Fibroblast of skin of left biceps (primary cell): ENCODE data around the gene CTNNA3.

Experiments used
- DNase-seq, 2 experiments: peaks; one replicate each; pipeline ENCODE4 v3.0.0-alpha.2; 2013; ENCODE audit warnings: low read depth in 2 of 2

Gene CTNNA3

DNA sequence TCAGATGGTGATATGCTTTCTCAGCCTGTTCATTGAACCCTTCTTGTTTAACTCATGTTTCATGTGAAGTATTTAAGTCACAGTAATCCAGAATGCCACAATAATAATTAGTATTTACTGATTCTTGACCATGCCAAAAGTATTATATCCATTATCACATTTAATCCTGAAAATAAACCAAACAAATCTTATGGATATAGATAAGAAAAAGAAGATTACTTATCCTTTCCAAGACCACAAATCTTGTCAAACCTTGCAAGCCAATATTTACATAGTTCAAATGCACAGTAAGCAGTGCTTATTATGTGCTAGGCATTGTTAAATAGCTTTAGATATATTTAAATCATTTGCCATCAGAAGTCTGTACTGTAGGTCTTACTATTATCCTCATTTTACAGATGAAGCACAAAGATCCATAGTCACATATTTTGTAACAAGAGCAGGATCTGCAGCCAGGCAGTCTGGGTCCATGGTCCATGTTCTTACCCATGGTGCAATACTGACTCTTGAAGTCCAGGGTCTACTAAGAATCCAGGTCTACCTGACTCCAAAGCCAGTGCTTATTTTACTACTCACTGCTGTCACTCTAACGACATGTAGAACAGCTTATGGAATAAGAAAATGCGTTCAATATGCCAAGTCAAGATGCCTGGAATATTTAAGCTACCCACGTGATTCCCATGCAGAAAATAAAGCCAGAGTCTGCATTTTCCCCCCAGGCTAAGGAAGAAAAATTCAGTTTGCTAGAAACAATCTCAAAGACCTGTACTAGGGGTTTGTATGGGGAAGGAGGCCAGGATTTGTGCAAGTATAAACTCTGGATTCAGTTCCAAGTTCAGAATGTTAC lies 1755.0 kb downstream of the CTNNA3 start:
- DNase-seq = no peak

DNA sequence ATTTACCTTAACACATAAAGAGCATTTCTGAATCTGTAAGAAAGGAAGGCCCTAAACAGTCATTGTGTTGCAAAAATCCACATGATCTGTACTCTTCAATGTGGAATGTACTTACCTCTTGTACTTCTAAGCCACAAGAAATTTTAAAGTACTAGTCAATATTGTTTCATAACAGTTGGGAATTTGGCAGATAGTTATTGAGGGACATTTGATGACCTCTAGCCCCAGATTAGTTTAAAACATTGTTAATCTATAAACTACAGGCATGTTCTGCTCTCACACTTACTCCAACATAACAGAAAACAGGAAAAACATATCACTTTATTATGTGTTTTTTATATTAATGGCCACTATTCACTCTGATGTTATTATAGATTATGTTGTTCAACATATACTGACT lies 1755.9 kb downstream of the CTNNA3 start:
- DNase-seq = no peak

DNA sequence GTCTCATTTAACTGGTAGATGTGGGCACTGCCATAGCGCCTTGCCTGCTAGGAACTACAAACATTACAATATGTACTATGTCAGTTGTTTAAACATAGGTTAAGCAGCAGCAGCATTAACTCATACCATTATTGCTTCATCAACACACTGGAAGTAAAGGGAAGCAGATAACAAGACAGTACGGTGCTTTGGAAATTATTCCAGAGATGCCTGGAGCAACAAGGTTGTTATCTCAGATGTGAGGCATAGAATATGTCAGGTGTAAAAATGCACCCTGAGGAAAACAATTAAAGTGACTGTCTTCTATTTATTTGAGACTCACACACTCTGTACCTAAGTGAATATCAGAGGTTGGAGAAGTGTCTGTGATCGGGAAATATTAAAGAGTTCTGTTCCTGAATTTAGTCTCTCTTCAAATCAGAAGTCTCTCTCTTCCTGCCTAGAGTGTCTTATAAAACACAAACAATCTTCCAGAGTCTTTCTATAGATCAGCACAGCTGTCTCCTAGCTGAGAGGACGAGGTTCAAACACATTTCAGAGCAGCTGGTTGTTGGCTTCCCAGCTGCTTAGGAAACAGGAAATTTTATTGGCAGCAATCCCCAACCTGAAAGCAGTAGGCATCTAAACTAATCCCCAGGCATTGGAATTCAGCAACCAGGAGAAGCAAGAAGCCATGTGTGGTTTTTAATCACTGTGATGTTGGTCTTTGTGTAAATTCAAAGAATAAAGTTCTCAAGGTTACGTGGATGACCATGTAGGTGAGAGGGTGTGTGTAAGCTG lies 1764.5 kb downstream of the CTNNA3 start:
- DNase-seq = no peak

DNA sequence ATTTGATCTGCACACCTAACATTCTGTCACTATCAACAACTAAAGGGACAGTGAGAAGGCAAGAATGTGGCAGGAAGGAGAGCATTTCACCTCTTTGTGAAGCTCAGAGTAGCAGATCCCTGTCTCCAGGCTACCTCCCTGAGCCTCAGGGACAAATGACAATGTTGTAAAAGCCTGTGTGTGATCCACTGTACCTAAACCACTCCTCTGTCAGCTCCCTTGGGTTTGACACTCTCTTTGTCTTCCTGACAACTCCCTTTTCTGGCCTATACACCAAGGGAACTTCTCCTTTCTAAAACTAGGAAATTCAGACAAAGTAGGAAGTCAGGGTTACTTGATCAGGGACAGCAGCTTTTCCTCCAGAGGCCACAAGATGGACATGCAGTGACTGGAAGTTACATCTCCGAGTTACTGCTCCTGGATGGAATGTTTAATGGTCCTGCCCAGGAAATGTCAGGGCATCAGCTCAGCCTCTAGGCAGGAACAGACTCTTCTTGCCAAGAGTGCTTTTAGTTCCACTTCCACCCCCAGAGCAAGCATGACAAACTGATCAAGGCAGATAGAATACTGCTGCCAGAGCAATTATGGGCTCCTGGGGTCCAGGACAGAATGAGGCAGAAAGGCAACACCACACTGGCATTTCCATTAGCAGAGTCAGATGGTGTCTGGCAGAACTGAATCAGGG lies 1784.7 kb downstream of the CTNNA3 start:
- DNase-seq = no peak

DNA sequence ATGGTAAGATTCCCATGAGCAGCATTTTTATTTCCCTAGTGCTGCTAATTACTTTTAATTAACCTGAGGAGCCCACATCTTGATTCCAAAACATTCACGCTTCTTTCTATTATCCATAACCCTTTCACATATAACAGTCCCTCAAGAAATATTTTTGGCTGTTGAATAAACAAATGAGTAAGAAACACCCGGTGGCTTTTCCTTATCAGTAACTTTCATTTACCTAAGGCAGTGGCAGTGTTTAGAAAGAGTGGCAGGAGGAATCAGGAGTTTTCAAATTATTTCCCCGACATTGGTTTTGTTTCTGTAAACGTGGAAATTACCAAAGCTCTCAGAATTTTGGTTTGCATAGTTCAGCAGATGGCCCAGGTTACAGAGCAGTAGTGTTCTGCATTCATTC lies 1785.8 kb downstream of the CTNNA3 start:
- DNase-seq = no peak

DNA sequence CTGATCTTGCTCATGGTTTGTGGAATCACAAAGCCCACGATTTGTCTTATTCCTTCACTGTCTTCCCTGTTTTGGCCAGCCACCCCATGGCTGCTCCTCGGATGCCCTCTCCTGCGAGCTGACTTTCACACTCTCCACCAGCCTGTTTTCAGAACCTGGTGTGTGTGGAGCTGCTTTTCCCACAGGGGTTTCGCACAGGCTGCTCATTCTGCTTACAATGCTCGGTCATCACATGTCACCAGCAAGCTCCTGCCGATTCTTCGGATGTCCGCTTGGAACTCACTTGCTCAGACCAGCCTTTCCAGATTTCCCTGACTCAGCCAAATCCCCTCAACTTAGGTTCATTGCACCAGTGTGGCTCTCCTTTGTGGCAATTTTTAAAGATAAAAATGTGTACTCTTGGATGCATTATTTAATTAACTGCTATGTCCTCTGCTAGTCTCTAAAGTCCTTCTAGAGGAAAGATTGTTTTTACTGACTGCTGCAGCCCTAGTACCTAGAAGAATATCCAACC lies 1788.7 kb downstream of the CTNNA3 start:
- DNase-seq = no peak

DNA sequence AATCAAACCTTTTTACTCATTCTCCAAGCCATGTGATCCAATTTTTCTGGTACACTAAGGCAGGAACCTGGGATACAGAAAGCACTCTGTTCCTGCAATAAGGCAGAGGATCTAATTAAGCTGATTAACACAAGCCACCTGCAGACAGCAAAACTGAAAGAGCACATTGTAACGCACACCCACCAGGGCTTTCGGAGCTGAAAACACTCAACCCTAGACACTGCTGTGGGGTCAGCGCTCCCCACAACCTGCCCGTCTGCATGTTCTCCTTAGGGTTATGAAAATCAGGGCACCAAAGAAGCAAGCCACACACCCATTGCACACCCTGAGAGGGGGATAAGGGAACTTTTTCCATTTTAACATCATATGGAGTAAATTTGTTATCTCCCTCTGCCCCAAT lies 1792.4 kb downstream of the CTNNA3 start:
- no peak for DNase-seq

DNA sequence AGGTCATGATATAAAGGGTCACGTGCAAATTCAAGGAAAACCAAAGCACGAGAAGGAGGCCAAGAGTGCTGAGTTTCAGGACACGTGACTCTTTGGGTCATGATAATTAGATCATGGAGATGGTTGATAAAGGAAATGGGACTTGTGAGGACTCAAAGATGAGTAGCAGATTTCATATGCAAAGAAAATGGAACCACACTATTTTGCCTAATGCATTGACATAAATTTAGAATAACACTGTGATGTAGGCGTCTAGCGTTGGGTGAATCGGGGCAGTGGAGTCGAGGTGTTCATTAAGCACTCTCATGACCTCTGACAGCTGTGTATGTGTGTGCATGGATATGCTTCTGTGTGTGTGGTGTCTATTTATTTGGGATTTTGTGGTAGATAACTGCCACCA lies 1795.7 kb downstream of the CTNNA3 start:
- DNase-seq = no peak

DNA sequence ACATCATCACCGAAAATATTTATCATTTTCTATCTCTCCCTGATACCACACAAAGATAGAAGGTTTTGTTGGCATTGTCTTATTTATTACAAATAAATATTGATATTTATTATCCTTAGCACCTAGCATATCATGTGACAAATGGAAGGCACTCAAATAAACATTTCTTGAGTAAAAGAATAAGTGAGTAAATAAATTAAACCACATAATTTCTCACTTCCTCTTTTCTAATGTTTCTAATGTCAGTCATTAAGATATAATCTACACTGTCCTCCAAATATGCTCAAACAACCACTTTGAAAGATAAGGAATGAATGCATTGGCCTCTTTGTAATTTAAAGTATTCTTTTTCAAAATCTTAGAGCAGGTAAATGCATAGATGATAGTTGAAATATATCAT lies 1797.9 kb downstream of the CTNNA3 start:
- DNase-seq = no peak

DNA sequence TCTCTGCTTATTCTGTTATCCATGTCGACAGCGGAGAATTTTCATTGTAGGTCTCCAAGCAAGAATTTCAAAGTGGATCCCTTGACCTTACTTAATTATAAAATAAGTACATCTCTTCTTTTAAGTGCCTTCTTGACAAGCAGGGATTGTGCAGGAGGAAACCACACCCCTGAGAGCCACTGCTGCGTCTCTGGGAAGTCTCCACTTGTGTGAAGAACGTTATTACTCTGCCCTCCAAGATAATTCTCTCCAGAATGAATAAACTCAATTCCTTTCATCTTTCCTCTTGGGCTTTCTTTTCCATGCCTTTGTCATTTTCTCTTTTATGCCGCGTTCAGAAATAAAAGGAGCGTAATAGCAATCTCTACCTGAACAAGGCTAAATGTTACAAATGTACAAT lies 1801.0 kb downstream of the CTNNA3 start:
- no peak for DNase-seq

DNA sequence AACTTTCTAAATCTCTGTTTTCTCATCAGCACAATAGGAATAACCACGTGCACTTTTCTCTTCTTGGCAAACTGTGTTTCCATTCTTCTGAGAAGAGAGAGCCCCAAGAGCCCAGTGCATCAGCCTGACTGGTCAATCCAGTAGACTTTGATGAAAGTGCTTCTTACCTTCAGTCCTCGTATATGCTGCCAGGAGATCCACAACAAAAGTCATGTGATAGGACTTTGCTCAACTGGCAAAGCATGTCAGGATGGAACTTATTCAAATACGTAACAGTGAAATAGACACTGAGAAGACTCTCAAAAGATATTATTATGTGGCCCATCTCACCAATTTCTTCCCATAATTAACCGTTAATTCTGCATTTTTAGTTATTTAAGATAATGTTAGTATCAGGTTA lies 1801.6 kb downstream of the CTNNA3 start:
- DNase-seq = no peak

DNA sequence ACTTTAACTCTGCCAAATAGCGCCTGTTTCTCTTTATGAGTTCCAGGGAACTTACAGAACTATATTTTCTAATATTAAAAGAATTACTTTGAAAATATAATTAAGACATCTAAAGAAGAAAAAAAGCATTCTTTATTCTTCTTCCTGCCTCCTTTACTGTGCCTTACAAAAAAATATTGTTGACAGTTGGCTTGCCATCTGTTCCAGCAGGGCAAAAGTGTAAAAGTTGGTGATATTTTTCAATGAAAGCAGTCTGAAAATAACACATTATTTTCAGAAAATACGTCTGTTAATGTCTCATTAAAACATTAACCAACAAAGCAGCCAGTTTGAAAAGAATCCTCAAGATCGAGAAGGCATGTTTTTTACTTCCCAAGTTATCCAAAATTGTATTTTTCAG lies 1802.3 kb downstream of the CTNNA3 start:
- no peak for DNase-seq

DNA sequence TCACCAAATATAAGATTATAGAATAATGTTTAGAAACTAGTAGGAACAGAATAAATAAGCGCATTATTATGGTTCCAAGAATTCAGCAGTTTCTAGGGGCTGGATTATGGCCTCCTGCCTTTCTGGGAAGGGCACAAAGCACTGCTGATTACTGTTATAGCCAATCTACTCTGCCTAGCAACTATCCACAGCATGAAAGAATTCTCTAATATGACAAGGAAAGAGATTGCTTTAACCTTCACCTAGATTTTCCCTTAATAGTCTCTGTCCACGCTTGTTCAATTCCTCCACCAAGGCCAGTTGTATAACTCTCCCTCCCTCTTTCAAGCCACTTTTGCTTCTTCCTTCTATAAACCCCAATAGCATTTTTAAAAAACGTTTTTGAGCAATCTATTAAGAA lies 1803.7 kb downstream of the CTNNA3 start:
- no peak for DNase-seq

DNA sequence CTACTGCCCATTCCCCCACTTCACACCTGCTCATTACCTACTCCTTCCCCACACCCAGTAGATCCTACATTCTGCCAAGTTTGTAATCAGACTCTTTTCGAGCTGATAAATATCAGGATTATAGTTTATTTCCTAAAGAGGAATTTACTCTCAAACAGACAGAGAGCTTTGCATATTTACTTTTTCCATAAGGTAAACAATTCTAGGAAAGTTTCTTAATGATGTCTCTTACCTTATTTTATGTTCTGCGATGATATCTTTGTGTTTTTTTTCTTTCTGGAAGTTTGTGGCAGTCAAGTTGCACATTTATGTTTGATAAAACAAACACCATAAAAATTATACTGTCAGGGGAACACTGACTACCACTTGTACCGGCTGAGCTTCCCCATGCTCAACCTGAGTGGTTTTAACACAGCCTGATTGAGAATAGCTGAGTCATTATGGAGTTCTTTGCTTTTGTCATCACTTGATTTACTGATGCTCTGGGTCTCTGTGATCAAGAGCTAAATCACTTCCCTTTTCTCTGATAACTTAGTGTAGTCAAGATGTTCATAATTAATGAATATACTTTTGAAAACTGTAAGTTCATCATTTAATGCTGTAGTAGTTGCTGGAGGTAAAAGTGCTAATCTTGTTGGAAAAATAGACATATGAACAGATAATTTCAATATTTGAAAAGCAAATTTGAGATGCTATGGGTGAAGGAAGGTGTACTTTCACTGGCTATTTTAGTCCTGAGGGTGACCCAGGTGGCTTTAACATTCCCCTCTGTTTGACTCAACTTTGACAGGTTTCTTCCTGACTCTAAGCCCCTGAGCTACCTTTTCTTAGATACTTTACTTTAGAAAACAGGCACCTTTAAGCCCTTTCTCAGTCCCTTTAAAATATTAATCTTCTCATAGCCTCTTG lies 1804.7 kb downstream of the CTNNA3 start:
- no peak for DNase-seq

DNA sequence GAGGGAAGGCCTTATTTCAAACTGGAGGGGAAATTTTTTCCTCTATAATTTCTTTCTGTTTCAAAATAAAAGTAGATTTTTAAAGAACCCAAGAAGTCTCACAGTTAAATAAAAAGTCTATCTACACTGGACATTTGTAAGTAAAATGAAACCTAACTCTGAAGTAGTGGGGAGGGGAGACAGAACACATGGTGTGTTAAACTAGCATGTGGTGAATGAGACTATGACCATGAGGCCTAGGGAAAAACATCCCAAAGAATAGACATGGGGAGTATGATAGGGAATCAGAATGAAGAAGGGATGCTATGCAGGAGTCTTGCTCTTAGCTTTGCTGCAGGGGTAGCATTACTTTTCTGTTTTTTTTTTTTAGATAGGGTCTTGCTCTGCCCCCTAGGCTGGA lies 1831.5 kb downstream of the CTNNA3 start:
- DNase-seq = no peak

DNA sequence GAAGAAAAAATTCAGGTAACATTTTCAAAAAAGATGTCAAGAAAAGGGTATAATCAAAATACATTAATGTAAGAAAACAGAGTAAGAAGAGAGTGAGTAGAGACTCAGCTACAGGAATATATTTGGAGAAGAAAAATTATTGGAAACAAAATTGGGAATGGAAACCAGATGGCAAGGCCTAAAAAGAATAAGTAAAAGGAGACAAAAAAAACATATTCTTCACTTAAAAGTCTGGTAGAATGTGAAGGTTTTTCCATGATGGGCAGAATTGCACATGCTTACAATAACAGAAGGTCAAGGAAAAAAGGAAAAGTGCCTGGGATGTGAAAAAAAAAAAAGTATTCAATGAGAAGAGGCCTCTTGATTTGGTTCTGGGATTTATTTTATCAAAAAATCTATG lies 1832.0 kb downstream of the CTNNA3 start:
- DNase-seq = no peak
